Measurements from ENCODE around the gene CACNA2D3. TPM values are rescaled to one million over a fixed set of nuclear protein-coding genes. Genes with fewer than 3 reads are reported as not detected.

The CACNA2D3 gene
- total RNA-seq, 1 donor from 2014 or later: not detected

DNA sequence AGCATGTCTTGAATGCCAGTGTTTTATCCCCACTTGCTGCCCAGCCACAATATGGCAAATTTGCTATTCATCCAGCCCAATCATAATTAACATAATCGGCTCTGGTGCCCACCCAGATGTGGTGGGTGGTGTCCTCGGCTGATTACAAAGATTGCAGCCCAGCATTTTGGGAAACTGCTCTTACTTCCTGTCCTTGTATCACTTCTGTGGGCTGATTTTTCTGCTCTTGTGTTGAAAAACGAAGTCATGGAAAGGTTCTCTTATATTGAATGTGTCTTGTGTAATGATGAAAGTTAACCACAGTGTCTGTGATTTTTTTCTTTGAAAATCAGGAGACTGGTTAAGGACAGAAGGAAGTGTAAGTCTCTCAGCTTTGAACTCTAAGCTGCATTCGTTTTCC is 141.7 kb downstream of the CACNA2D3 start:
- intact Hi-C loops (cut with micrococcal nuclease): no loop called here

DNA sequence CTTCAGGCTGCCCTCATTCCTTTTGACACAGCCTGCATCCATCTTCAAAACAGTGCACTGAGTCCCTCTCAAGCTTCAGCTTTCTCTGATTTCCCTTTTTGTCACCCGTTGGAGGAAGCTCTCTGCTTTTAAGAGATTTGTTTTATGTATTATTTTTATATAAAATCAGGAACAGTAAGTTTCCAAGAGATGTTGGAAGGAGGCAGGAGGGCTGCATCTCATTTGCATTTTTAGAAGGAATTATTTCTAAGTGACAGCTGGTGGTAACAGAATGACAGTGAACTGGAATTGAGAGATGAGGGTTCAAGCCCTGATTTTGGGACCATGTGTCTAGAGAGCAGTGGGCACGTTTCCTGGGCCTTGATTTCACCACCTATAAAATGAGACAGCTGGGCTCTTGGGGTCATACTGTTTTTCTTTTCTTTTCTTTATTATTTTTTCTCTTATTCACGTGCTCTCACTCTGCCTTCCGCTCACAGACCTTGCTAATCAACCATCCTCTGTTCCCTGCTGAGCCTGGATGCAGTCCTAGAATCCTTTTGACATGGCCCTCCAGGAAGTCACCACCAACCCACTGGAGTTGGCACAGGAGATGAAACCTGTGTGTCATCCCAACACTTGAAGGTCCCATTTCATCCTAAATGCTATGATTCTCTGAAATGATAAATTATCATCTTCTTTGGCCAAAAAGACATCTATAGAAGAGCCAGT is 148.6 kb downstream of the CACNA2D3 start:
- intact Hi-C loops (cut with micrococcal nuclease): no loop called here

DNA sequence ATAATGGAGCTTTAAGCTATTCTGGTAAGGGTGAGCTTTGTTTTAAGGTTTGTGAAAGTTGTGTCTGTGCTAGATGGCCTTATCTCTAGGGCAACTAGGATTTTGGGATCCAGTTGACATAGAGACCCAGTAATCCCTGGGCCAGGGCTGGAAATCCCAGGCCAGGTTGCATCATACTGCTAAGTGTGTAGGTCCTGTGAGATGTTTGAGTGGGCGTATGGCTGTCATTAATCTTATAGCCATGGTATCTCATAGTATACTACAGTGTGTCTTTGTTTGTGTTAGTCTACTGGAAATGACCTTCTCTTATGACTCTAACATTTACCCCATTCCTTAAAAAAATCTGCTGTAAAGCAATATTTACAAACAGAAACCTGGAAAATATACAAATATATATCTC is 151.4 kb downstream of the CACNA2D3 start:
- intact Hi-C loops (cut with micrococcal nuclease): no loop called here

DNA sequence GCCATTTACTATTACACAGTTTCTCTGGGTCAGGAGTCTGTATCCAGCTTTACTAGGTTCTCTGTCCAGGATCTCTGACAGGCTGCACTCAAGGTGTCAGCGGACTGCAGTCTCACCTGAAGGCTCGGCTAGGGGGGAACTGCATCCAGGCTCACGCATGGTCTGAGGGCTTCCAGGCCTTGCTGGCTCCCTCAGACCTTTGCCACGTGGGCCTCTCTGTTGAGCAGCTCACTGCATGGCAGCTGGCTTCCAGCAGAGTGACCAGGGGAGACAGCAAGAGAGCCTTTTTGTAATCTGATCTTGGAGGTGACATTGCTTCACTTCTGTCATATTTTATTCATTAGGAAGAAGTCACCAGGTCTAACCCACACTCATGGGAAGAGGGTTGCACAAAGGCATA is 152.3 kb downstream of the CACNA2D3 start:
- intact Hi-C loops (cut with micrococcal nuclease): no loop called here

DNA sequence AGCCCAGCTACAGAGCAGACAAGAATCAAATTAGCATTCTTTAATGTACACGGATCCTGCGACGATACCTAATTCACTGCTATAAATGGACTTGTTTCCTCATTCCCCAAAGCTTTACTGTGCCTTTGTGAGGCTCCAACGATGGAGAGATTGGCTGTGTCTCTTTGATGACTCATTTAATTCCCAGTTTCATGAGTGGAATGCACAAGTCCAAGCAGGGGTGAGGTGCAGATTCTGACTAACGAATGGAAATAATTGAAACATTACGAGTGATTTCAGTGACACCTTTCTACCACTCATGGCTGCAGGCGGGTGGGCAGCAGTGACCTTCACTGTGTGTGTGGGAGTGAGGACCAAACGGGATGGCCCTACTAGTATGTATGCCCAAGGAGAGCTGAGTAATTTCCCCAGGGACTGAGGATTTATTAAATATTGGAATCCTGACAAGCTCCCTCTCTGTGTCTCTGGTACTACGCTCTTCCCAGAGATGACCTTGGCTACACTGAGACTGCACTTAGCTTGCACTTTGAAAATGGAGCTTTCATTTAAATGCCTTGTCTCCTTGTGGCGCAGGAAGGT is 156.7 kb downstream of the CACNA2D3 start:
- intact Hi-C loops (cut with micrococcal nuclease): no loop called here

DNA sequence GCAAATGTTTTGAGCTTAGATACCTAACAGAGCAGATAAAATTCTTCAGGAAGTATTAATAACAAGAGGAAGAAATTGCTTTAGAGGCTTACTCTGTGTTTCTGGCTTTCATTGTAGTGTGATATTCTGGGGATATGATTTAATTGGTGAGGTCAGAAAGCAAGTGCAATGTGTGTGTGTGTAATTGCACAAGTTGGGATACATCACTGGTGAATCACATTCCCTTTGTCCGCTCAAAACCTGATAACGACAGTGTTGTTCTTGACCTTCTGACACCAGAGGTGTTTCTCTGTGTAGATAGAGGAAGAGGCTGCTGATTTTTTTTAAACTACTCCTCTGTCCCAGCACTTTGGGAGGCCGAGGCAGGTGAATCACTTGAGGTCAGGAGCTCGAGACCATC is 161.1 kb downstream of the CACNA2D3 start:
- intact Hi-C loops (cut with micrococcal nuclease): no loop called here

DNA sequence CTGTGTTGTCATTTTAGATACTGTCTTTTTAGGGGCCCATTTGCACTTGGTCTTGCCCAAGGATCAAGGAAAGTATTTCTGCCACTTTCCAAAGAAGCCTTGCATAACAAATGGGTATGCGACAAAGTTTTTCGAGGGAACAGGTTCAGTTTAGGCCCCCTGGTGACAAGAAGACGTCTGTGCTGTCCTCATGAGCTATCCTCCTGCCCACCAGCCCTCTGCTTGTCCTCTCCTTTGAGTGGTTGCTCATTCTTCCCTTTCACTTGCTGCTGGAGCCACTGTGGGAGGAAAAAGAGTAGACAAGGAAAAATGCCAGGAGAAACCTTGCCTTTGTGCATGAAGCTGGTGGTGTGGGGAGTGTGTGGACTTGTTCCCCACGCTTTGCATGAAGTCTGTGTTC is 171.9 kb downstream of the CACNA2D3 start:
- intact Hi-C loops (cut with micrococcal nuclease): no loop called here

DNA sequence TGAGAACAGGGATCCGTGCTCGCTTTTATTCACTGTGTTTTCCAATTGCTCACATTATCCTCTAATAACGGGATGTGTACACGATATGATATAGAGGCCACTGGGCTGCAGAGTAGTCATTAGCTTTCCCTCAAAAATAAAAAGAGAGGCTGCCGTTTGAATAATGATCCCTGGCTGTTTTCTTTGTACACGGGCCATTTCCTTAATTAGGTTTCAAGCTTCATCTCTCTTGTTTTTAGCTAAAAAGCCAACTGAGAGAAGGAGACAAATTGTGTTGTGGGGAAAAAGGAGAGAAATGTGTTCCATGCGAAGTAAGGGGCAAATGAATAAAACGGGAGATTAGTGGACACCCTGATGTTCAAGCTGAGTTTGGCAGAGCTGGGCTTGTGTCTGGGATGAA is 174.2 kb downstream of the CACNA2D3 start:
- intact Hi-C loops (cut with micrococcal nuclease): no loop called here

DNA sequence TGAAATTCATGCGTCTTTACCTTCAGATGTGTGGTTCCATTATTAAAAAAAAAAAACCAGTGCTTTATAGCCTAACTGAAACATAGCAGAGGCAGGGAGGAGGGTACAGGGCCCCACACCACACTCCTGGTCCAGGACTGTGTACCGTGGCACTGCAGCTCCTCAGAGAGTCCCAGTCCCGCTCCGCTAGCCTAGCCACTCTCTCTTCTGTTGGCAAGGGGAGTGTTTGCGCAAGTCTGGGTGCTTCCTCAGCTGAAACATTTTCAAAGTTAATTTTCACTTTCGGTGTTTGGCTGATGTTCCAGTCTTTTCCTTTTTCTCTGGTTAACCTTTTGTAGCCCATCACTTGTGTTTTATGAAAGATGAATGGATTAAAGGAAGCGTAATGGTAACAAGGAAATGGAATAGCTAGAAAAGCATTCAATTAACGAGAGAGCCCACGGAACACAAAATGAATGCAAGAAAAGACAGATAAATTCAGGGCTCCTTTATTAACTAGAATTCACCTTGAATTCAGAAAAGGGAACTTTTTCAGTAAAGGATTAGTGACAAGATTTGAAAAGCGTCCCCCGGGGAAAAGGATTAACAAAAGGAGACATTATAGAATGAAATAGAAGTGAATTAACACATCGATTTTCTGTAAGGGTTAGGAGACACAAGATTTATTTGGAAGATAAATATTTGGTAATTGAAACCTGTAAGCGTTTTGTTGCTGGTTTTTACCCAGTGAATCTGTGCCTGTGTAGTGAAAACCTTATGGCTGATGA is 177.0 kb downstream of the CACNA2D3 start:
- intact Hi-C loops (cut with micrococcal nuclease): no loop called here

DNA sequence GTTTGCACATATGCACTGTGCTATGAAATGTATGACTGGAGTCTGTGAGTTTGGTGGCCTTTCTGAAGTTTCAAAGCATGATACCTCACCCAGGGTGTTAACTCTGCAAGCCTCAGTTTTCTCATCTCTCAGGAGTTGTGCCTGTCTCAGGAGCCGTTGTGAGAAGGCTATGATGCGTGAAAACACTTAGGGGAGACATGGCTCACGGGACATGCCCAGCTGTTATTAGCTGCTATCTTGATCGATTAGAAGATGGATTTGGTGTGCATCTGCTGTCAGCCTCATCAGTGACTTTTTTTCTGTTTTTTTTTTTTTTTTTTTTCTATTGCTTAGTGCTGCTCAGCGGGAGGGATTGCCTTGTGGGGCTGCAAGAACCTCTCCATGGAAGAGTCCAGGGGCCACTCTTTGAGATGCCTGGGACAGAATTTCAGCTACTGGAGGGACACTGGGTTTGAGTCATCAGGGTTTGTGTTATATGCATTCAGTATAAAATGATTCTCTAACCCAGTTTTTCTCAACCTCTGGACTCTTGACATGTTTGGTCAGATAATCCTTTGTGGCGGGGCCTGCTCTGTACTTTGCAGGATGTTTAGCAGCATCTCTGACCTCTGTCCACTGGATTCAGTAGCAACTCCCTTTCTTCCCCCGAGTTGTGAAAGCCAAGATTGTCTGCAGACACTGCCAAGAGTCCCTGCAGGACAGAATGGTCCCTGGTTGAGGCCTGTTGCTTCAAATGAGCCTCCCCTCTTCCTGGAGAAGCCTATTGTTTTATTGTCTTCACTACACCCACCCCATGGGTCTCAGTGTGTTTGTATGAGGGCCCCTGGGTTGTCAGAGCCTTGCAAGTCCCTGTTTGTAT is 181.4 kb downstream of the CACNA2D3 start:
- intact Hi-C loops (cut with micrococcal nuclease): no loop called here

DNA sequence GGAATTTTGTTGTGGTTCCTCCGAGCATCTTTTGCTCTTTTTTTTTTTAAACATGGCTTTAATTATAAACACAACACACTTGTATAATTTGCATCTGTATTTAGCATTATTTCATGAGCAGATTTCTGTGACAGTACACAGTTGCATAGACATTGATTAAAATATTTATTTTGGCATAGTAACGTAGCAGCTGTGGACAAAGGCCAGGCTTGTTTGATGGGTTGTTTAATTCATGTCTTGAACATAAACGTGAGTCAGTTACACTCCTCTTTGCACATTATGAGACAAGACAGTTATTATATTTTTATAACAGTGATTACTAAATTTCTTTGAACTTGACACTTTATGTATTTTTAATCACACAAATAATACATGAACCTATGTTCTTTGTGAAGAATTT is 182.5 kb downstream of the CACNA2D3 start:
- intact Hi-C loops (cut with micrococcal nuclease): no loop called here

DNA sequence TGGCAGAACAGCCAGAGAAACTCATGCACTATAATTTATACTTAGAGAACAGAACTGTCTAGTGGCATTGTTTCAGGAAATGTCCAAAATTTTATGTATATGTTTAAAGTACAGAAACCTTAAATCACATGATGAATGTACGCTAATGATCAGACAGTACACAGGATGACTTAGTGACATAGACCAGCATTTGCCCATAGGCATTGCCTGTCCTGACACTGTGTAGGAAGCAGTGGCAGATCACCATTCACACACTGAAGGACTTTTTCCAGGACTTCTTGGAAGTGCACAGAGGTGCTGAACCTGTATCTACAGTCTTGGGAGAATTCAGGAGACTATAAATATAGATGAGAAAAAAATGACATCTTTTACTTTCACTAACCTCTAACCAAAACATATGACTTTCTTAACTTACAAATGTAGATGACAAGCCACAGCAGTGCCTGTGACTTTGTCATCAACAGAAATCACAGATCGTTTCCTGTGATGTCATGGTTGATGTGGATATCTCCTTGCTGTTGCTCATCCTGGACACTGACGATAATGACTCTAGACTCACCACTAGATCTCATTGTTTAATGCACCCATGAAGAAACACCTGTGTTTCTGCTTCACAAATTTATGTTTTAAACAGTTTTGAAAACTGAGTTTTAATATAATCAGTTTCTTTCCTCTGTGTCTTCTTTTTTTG is 183.2 kb downstream of the CACNA2D3 start:
- intact Hi-C loops (cut with micrococcal nuclease): no loop called here

DNA sequence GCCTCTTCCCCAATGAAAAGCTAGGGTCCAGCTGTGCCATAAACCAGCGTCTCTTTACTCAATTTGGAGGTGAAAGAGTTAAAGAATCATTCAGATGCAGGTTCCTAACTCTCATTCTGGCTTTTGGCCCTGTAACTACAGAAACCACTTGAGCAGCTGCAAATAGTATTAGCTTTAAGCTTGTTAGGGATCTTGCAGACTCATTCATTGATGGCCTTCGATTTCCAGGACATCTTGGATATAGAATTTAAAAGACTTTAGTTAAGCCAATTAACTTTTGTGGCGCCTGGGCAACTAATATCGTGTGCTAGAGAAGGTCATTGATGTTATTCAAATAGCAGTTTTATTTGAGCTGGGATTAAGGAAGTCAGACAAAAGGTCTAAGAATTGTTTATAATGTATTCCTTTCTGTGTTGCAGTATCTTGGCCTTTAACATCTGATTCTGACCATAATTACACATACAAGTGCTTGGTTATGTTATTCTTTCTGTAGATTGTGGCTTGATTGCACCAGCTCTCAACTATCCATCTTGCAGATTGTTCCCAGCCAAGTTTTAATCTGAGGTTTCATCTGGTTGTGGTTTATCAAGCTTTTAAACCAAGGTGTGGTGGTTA is 185.3 kb downstream of the CACNA2D3 start:
- intact Hi-C loops (cut with micrococcal nuclease): no loop called here

DNA sequence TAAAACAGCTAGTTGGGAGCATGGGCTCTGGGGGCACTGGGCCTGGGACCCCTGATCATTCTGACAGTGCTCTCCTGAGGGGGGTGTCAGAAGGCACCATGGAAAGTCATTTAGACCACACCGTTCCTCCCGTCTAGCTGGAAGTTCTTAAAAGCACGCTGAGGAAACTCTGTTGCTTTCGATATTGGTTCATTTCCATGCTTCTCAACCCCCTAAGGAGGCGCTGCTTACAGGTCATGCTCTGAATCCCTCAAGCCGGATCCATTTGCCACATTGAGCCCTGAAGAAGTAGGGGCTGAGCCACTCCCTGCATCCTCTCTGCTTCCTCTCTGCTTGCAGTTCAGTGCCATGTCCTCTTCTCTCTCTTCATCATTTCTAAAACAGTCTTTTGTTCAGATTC is 187.2 kb downstream of the CACNA2D3 start:
- intact Hi-C loops (cut with micrococcal nuclease): no loop called here

DNA sequence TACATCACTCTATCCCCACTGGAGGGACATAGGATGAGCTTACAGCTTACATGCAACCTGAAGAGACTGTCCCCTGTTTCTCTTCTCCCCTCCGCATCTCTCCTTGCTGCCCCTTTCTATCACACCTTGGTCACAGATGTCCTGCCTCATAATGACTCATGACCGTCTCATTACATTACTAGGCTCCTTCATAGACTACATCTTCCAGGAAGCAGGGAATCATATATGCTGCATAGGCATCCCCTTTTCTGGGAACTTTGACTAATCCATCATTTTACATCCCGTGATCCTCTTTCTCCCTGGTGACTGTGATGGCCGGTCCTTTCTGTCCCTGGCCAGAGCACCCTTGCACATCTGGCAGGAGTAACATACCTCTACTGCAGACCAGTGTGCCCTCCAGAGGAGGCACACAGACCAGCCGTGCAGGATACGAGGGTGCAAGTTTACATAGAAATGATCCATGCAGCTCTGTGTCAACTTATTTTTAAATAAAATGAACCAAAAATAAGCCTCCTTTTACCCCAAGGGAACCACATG is 188.9 kb downstream of the CACNA2D3 start:
- intact Hi-C loops (cut with micrococcal nuclease): no loop called here

DNA sequence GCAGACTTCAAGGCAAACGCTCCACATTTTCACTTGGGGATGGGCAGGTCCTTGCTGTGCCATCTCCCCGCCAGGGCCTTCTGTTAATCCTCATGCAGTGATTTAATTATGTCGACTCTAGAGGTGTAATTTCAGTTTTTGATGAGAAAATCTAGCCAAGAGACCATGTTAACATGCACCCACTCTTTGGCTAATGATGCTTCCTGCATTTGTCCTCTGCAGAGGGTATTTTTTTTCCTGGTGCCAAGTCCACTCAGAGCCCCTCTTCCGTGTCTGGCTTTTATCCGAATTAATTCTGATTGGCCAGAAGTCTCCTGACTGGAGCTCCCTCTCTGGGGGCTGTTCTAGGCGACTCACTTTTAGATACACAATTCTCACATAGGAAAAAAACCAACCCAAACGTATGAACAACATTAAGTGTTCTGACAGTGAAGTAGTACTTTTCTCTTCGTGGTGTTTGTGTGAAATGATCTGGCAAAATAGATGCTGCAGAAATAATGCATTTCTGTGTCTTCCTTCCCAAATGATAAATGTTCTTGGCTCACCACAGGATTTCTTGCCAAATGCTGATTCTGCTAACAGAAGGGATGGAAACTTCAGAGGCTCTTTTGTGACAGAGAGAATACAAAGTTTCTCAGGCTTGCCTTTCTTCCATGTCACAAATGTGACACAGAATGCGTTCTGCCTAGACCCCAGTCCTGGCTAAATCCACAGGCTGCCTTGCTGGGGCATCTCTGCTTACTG is 190.0 kb downstream of the CACNA2D3 start:
- intact Hi-C loops (cut with micrococcal nuclease): no loop called here

DNA sequence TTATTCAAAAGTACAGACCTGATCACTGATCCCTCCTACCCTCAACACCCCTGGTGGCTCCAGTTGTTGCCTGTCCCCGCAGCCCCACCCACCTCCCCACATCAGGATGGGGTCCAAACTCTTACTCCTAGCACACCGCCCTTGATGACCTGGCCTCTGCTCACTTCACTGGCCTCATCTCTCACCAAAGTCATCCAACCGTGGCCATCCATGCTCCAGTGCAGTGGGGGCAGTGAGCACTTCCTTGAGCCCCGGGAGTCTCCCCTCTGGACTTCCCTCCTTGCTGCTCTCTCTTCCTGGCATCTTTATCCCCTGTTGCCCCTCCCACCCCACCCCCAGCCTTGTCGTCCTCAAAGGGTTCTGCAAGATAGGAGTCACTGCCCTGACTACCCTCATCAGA is 191.1 kb downstream of the CACNA2D3 start:
- intact Hi-C loops (cut with micrococcal nuclease): no loop called here

DNA sequence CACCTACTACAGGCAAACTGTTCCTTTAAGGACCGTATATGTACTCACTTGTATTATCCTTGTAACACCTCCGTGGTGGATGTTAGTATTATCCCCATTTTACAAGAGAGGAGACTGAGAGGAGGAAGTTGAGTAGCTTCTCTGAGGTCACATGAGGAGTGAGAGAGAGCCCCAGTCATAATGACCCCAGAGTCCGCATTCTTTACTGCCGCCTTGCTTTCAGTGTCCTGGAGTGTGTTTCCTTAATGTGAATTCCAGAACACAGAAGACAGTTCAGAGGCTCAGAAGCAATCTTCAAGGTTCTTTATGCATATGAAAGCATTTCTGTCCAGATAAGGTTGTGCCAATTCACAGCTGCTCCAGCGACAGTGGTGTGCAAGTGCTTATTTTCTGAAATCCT is 199.2 kb downstream of the CACNA2D3 start:
- intact Hi-C loops (cut with micrococcal nuclease): no loop called here

DNA sequence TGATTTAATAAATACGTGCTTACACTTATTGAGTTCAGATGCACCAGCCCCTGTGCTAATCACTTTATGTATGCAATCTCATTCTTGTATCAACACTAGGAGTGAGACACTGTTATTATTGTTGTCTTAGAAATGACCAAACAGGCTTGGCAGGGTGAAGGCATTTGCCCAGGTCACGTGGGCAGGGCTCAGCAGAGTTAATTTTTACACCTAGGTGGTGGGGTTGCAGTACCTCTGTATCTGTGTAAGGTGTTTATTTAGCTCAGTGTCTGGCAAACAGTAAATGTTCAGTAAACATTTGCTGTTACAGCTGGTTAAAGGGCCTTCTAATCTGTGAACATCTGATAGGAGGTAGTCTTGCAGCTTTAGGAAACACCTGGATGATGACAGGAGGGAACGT is 200.0 kb downstream of the CACNA2D3 start:
- intact Hi-C loops (cut with micrococcal nuclease): no loop called here

DNA sequence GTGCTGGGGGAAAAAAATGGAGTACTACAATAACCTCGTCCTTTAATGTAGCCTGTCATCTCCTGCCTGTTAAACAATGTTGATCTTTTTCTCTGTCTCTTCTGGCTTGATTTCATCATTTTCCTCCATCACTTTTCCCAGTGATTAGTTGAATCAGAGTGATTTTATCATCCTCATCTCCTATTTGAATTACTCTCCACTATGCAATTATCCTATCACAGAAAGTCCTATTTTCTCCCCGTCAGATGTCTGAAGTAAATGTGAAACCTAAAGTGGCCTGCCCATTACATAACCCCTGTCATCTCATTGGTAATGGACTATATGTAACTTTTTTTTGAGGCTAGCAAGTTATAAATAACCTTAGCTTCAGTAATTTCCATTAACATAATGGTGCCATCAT is 201.8 kb downstream of the CACNA2D3 start:
- intact Hi-C loops (cut with micrococcal nuclease): no loop called here
